Smooth muscle cell (in vitro differentiated cells): ENCODE measurements around the gene C11orf21. TPM values are rescaled to one million over a fixed set of nuclear protein-coding genes. Genes with fewer than 3 reads are reported as not detected.

Experiments used
- DNase-seq: peaks from one replicate; lab custom pipeline; 2025; ENCODE audit not compliant: unreplicated experiment; lab: John Stamatoyannopoulos, UW
- H2AFZ ChIP-seq: fragments of 200-600 bp; sonication (generic); 2 replicates; pipeline ENCODE4 v1.6.0; 2016; ENCODE audit warnings: antibody characterized with exemption, low read depth, mild to moderate bottlenecking
- H3F3A ChIP-seq: fragments of 200-600 bp; sonication (generic); 2 replicates; pipeline ENCODE4 v1.6.0; 2017; ENCODE audit warnings: antibody characterized with exemption, low read depth
- H3K27ac ChIP-seq: fragments of 200-600 bp; sonication (generic); 2 replicates; pipeline ENCODE4 v1.5.1; 2016; ENCODE audit warnings: low read depth, mild to moderate bottlenecking
- H3K27me3 ChIP-seq: fragments of 200-600 bp; sonication (generic); 2 replicates; pipeline ENCODE4 v1.6.1; 2016; ENCODE audit warnings: low read depth, mild to moderate bottlenecking
- H3K36me3 ChIP-seq: fragments of 200-600 bp; sonication (generic); 2 replicates; pipeline ENCODE4 v1.5.1; 2016; ENCODE audit warnings: low read depth
- H3K4me1 ChIP-seq: fragments of 200-600 bp; sonication (generic); 2 replicates; pipeline ENCODE4 v1.5.1; 2016; ENCODE audit warnings: low read depth
- H3K4me2 ChIP-seq: fragments of 200-600 bp; sonication (generic); 2 replicates; pipeline ENCODE4 v1.6.0; 2016; ENCODE audit warnings: mild to moderate bottlenecking
- H3K4me3 ChIP-seq: fragments of 200-600 bp; sonication (generic); 2 replicates; pipeline ENCODE4 v1.5.1; 2016; ENCODE audit warnings: mild to moderate bottlenecking
- H3K79me2 ChIP-seq: fragments of 200-600 bp; sonication (generic); 2 replicates; pipeline ENCODE4 v1.6.0; 2016; ENCODE audit warnings: low read depth, mild to moderate bottlenecking
- H3K9ac ChIP-seq: fragments of 200-600 bp; sonication (generic); 2 replicates; pipeline ENCODE4 v1.6.0; 2016; ENCODE audit warnings: low read depth
- H3K9me3 ChIP-seq: fragments of 200-600 bp; sonication (generic); replicated peaks from 2 replicates; pipeline ENCODE4 v1.5.1; 2016; ENCODE audit warnings: low read depth
- H4K20me1 ChIP-seq: fragments of 200-600 bp; sonication (generic); 2 replicates; pipeline ENCODE4 v1.6.0; 2016; ENCODE audit warnings: low read depth
- CTCF ChIP-seq: fragments of 200-600 bp; sonication (generic); IDR thresholded peaks from 2 replicates; pipeline ENCODE4 v1.5.1; 2017; ENCODE audit warnings: borderline replicate concordance, mild to moderate bottlenecking, antibody characterized with exemption; ENCODE audit not compliant: insufficient read depth, poor library complexity, severe bottlenecking
- WGBS: methylation state at CpG from one replicate; pipeline ENCODE4 v1.1.7; 2016; ENCODE audit warnings: low lambda C conversion rate; 5-methylcytosine and 5-hydroxymethylcytosine counted together
- polyA plus RNA-seq: library from polyadenylated mRNA; unstranded; fragments of >200 nt; fragmentation: Nextera tagmentation; extraction: Ambion mirVana; gene quantifications from 2 replicates; pipeline ENCODE4 v1.2.1, GENCODE V29; 2016
- total RNA-seq: library from RNA; depleted of rRNA; stranded (reverse); fragments of >200 nt; gene quantifications from 2 replicates; pipeline ENCODE4 v1.2.3, GENCODE V29; 2014

C11orf21 gene
- total and polyA plus RNA-seq, 2 experiments from 2014 or later, result not detected

GRCh38 chr11:2302896-2303626 is 1.3 kb upstream of the C11orf21 start:
- no peak for DNase-seq
- no peaks in the 10 kb centered on the region for H3K36me3 ChIP-seq

GRCh38 chr11:2302306-2302895 is 683 bp upstream of the C11orf21 start:
- no peaks in the 10 kb centered on the region for H4K20me1 ChIP-seq
- no peaks in the 10 kb centered on the region for H3K79me2 ChIP-seq
- H3K36me3 ChIP-seq, result no peaks in the 10 kb centered on the region
- no peak for DNase-seq
- no peaks in the 10 kb centered on the region for H3K27me3 ChIP-seq
- H3K9ac ChIP-seq, result no peak overlapping the region
- TF ChIP-seq CTCF, result no peak
- H3K27ac ChIP-seq, result no peak overlapping the region
- H3K4me3 ChIP-seq, result no peak overlapping the region
- no peaks in the 10 kb centered on the region for H3K9me3 ChIP-seq
- no peaks in the 10 kb centered on the region for H3F3A ChIP-seq
- no peak overlapping the region for H2AFZ ChIP-seq
- no peak overlapping the region for H3K4me2 ChIP-seq
- peaks cover 7% of the 10 kb centered on the region for H3K4me1 ChIP-seq
- 90% methylated on average over 14 of the region's 16 CpGs for WGBS

More at GRCh38 chr11:2302896-2303626, 1.3 kb upstream of the C11orf21 start:
- no peak overlapping the region for H3K4me2 ChIP-seq
- no peaks in the 10 kb centered on the region for H3K27me3 ChIP-seq
- H3K79me2 ChIP-seq, result no peaks in the 10 kb centered on the region
- H3K9me3 ChIP-seq, result no peaks in the 10 kb centered on the region
- H3K9ac ChIP-seq, result no peak overlapping the region
- TF ChIP-seq CTCF, result no peak
- 88% methylated on average over 17 of the region's 18 CpGs for WGBS
- H2AFZ ChIP-seq, result no peak overlapping the region
- H3K27ac ChIP-seq, result no peak overlapping the region
- H3K4me1 ChIP-seq, result peaks cover 7% of the 10 kb centered on the region
- no peak overlapping the region for H3K4me3 ChIP-seq
- H4K20me1 ChIP-seq, result no peaks in the 10 kb centered on the region
- no peaks in the 10 kb centered on the region for H3F3A ChIP-seq

GRCh38 chr11:2300936-2301630 is 635 bp downstream of the C11orf21 start:
- H3K4me1 ChIP-seq, result peaks cover 3% of the 10 kb centered on the region
- H3K9me3 ChIP-seq, result no peaks in the 10 kb centered on the region
- H3K9ac ChIP-seq, result no peak overlapping the region
- H3F3A ChIP-seq, result no peaks in the 10 kb centered on the region
- no peak for TF ChIP-seq CTCF
- no peaks in the 10 kb centered on the region for H4K20me1 ChIP-seq
- DNase-seq, result no peak
- no peak overlapping the region for H3K4me2 ChIP-seq
- no peak overlapping the region for H3K4me3 ChIP-seq
- 74% methylated on average over 24 of the region's 24 CpGs for WGBS
- no peaks in the 10 kb centered on the region for H3K36me3 ChIP-seq
- no peak overlapping the region for H3K27ac ChIP-seq
- no peaks in the 10 kb centered on the region for H3K27me3 ChIP-seq
- no peak overlapping the region for H2AFZ ChIP-seq
- no peaks in the 10 kb centered on the region for H3K79me2 ChIP-seq
